ENCODE results near the gene BMPR1B. TPM values are rescaled to one million over a fixed set of nuclear protein-coding genes. Genes with fewer than 3 reads are reported as not detected.

Gene BMPR1B
- polyA plus RNA-seq, 3 donors: 0.18 to 0.48 (median 0.34) TPM

GRCh38 chr4:95087657-95088455, 330.1 kb downstream of the BMPR1B start:
- WGBS, 3 donors: 78 to 88% (median 88%) methylated on average over 2 of the region's 2 CpGs
- H3K27ac ChIP-seq (ENCODE audit: low read depth, low read length): no peak overlapping the region

- 55 to 88% (median 61%) methylated on average over 3 of the region's 3 CpGs for WGBS, 3 donors
- no peak overlapping the region for H3K27ac ChIP-seq (ENCODE audit: low read depth, low read length)
Observed at GRCh38 chr4:95091272-95091671, 333.5 kb downstream of the BMPR1B start.

GRCh38 chr4:95092766-95093165, 335.0 kb downstream of the BMPR1B start:
- WGBS, 3 donors: 27 to 42% (median 37%) methylated on average over 3 of the region's 3 CpGs
- H3K27ac ChIP-seq (ENCODE audit: low read depth, low read length): no peak overlapping the region

GRCh38 chr4:95093460-95093859, 335.7 kb downstream of the BMPR1B start:
- no peak overlapping the region for H3K27ac ChIP-seq (ENCODE audit: low read depth, low read length)
- WGBS, 3 donors: 92 to 97% (median 96%) methylated on average over 2 of the region's 2 CpGs

GRCh38 chr4:95093936-95094929, 336.5 kb downstream of the BMPR1B start:
- WGBS, 3 donors: 58 to 87% (median 69%) methylated on average over 8 of the region's 8 CpGs
- H3K27ac ChIP-seq (ENCODE audit: low read depth, low read length): no peak overlapping the region

GRCh38 chr4:95095348-95095974, 337.7 kb downstream of the BMPR1B start:
- H3K27ac ChIP-seq (ENCODE audit: low read depth, low read length): no peak overlapping the region
- 27 to 41% (median 38%) methylated on average over 1 of the region's 1 CpG for WGBS, 3 donors

GRCh38 chr4:95102162-95102790, 344.5 kb downstream of the BMPR1B start:
- H3K27ac ChIP-seq (ENCODE audit: low read depth, low read length): no peak overlapping the region
- 66 to 85% (median 85%) methylated on average over 3 of the region's 3 CpGs for WGBS, 3 donors

- no peak overlapping the region for H3K27ac ChIP-seq (ENCODE audit: low read depth, low read length)
- WGBS, 3 donors: 79 to 85% (median 82%) methylated on average over 4 of the region's 4 CpGs
Observed at GRCh38 chr4:95105112-95105511, 347.4 kb downstream of the BMPR1B start.

- WGBS, 3 donors: 78% methylated on average over 2 of the region's 2 CpGs
- no peak overlapping the region for H3K27ac ChIP-seq (ENCODE audit: low read depth, low read length)
Observed at GRCh38 chr4:95105983-95106382, 348.2 kb downstream of the BMPR1B start.

- H3K27ac ChIP-seq (ENCODE audit: low read depth, low read length): no peak overlapping the region
- 70 to 96% (median 88%) methylated on average over 2 of the region's 2 CpGs for WGBS, 3 donors
Observed at GRCh38 chr4:95106408-95106928, 348.7 kb downstream of the BMPR1B start.

- H3K27ac ChIP-seq (ENCODE audit: low read depth, low read length): no peak overlapping the region
Observed at GRCh38 chr4:95107004-95107403, 349.2 kb downstream of the BMPR1B start.

- 25 to 75% (median 69%) methylated on average over 4 of the region's 4 CpGs for WGBS, 3 donors
Observed at GRCh38 chr4:95107635-95108034, 349.9 kb downstream of the BMPR1B start.

GRCh38 chr4:95108883-95109421, 351.2 kb downstream of the BMPR1B start:
- H3K27ac ChIP-seq (ENCODE audit: low read depth, low read length): no peak overlapping the region
- WGBS, 3 donors: 77 to 86% (median 83%) methylated on average over 1 of the region's 1 CpG

More at GRCh38 chr4:95107635-95108034, 349.9 kb downstream of the BMPR1B start:
- H3K27ac ChIP-seq (ENCODE audit: low read depth, low read length): no peak overlapping the region

GRCh38 chr4:95114521-95114920, 356.8 kb downstream of the BMPR1B start:
- WGBS, 3 donors: 72 to 85% (median 78%) methylated on average over 3 of the region's 3 CpGs
- no peak overlapping the region for H3K27ac ChIP-seq (ENCODE audit: low read depth, low read length)

- no peak overlapping the region for H3K27ac ChIP-seq (ENCODE audit: low read depth, low read length)
Observed at GRCh38 chr4:95118497-95118896, 360.7 kb downstream of the BMPR1B start.

GRCh38 chr4:95120456-95120855, 362.7 kb downstream of the BMPR1B start:
- H3K27ac ChIP-seq (ENCODE audit: low read depth, low read length): no peak overlapping the region
- WGBS, 3 donors: 84 to 90% (median 85%) methylated on average over 2 of the region's 2 CpGs

More at GRCh38 chr4:95118497-95118896, 360.7 kb downstream of the BMPR1B start:
- 29 to 76% (median 59%) methylated on average over 6 of the region's 6 CpGs for WGBS, 3 donors

- 80 to 86% (median 85%) methylated on average over 9 of the region's 9 CpGs for WGBS, 3 donors
- H3K27ac ChIP-seq (ENCODE audit: low read depth, low read length): no peak overlapping the region
Observed at GRCh38 chr4:95122001-95122400, 364.2 kb downstream of the BMPR1B start.

Measured in adipose tissue (tissue), 3 donors.